OCI-LY1 (cell line): ENCODE measurements around the gene STYXL1.
"Not testable (repeated sequence)": the region's sequence is repeated elsewhere in the genome, so short reads cannot be mapped to it uniquely, and the experiment has no call there.

Experiments
- EZH2 ChIP-seq: fragments of 200-600 bp; sonication (generic), shearing (Covaris generic); IDR thresholded peaks from 2 replicates; pipeline ENCODE4 v1.8.0; 2017; ENCODE audit warnings: borderline replicate concordance, mixed run types, mild to moderate bottlenecking, antibody characterized with exemption, low read length, moderate library complexity, mixed read lengths
- TF ChIP-seq, protein P1 (sequence below): fragments of 200-600 bp; sonication (generic), shearing (Covaris generic); IDR thresholded peaks from 2 replicates; pipeline ENCODE4 v1.5.1; 2017; ENCODE audit warnings: mild to moderate bottlenecking, antibody characterized with exemption, low read length, moderate library complexity, mixed read lengths

DNA sequence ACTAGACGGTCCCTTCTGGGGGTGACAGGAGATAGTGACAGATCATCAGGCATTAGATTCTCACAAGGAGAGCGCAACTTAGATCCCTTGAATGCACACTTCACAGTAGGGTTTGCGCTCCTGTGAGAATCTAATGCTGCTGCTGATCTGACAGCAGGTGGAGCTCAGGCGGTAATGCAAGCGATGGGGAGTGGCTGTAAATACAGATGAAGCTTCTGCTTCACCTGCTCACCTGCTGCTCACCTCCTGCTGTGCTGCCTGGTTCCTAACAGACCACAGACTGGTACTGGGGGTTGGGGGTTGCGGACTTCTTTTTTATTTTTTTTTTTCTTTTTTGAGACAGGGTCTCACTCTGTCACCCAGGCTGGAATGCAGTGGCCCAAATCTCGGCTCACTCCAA, 18.1 kb downstream of the STYXL1 start:
- TF ChIP-seq, protein P1, sequence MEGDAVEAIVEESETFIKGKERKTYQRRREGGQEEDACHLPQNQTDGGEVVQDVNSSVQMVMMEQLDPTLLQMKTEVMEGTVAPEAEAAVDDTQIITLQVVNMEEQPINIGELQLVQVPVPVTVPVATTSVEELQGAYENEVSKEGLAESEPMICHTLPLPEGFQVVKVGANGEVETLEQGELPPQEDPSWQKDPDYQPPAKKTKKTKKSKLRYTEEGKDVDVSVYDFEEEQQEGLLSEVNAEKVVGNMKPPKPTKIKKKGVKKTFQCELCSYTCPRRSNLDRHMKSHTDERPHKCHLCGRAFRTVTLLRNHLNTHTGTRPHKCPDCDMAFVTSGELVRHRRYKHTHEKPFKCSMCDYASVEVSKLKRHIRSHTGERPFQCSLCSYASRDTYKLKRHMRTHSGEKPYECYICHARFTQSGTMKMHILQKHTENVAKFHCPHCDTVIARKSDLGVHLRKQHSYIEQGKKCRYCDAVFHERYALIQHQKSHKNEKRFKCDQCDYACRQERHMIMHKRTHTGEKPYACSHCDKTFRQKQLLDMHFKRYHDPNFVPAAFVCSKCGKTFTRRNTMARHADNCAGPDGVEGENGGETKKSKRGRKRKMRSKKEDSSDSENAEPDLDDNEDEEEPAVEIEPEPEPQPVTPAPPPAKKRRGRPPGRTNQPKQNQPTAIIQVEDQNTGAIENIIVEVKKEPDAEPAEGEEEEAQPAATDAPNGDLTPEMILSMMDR = not testable (repeated sequence)
- TF ChIP-seq EZH2 = not testable (repeated sequence)
